Measurements from ENCODE around the gene CAPG. TPM values are rescaled to one million over a fixed set of nuclear protein-coding genes. Genes with fewer than 3 reads are reported as not detected.
A peak's percentile ranks its signal among the peaks of the same experiment; 100 is the strongest.

The CAPG gene
- total and polyA plus RNA-seq, 9 of the 15 experiments (the other 6 are each of a cell fraction or from before 2014, with no cell fraction given) = 10.6 to 90.4 (median 56.0) TPM

- peak; percentile 51; the same call in 1 of the 2 replicates for TF ChIP-seq CEBPG (CRISPR knock-in tag; IDR thresholded peaks at IDR 0.05)
- peak; percentile 53 to 86; a peak in 3 of 4 replicates for TF ChIP-seq CEBPG (tag; conservative IDR thresholded peaks at IDR 0.05 in 1 of 2, IDR thresholded peaks at IDR 0.05 in 1 of 2)
- TF ChIP-seq RBFOX2 (IDR thresholded peaks at IDR 0.05; ENCODE audit: low read depth, low read length) = peak; percentile 27; the same call in 1 of the 2 replicates
- TF ChIP-seq SMAD4 (CRISPR knock-in tag; conservative IDR thresholded peaks at IDR 0.05) = 0 out of 2 replicates have a peak, but pooled peaks have one; percentile 63
- 0 out of 2 replicates have a peak, but pooled peaks have one; percentile 24 for TF ChIP-seq MEF2D (tag; conservative IDR thresholded peaks at IDR 0.05; ENCODE audit: low read depth)
- TF ChIP-seq THRA (IDR thresholded peaks at IDR 0.05) = no peak
- 0 out of 2 replicates have a peak, but pooled peaks have one; percentile 16 for TF ChIP-seq GABPA (tag; conservative IDR thresholded peaks at IDR 0.05; ENCODE audit: low read depth)
- TF ChIP-seq ATF4 (CRISPR knock-in tag; IDR thresholded peaks at IDR 0.05) = peak; percentile 50; the same call in 1 of the 2 replicates
- no peak for TF ChIP-seq KAT8 (IDR thresholded peaks at IDR 0.05; ENCODE audit: low read depth)
These were observed 35.4 kb upstream of the CAPG start (continued) for GRCh38 chr2:85445316-85446295.
